Astrocyte (in vitro differentiated cells and primary cell): ENCODE measurements around the gene IQGAP2. TPM values are rescaled to one million over a fixed set of nuclear protein-coding genes. Genes with fewer than 3 reads are reported as not detected.
A peak's percentile ranks its signal among the peaks of the same experiment; 100 is the strongest.

Source experiments
- DNase-seq: peaks from one replicate; pipeline ENCODE4 v3.0.0-alpha.2; 2010; ENCODE audit warnings: low read depth
- FAIRE-seq: peaks from 2 replicates; lab custom pipeline; 2011; peaks lifted over from hg19 to GRCh38; lab: Jason Lieb, UNC
- H2AFZ ChIP-seq: 2 replicates; pipeline ENCODE4 v1.6.0; 2012; ENCODE audit warnings: low read depth, low read length, inconsistent platforms
- H3K27ac ChIP-seq: 2 replicates; pipeline ENCODE4 v1.5.1; 2011; ENCODE audit warnings: low read depth, low read length, inconsistent platforms
- H3K27me3 ChIP-seq: 2 replicates; pipeline ENCODE4 v1.6.0; 2011; ENCODE audit warnings: low read length, inconsistent platforms; ENCODE audit not compliant: insufficient read depth
- H3K36me3 ChIP-seq: 2 replicates; pipeline ENCODE4 v1.5.1; 2011; ENCODE audit warnings: low read length, inconsistent platforms; ENCODE audit not compliant: insufficient read depth
- H3K4me1 ChIP-seq: 2 replicates; pipeline ENCODE4 v1.5.1; 2011; ENCODE audit warnings: low read length, inconsistent platforms; ENCODE audit not compliant: insufficient read depth
- H3K4me2 ChIP-seq: 2 replicates; pipeline ENCODE4 v1.6.0; 2012; ENCODE audit warnings: low read length, inconsistent platforms
- H3K4me3 ChIP-seq: 2 replicates; pipeline ENCODE4 v1.5.1; 2011; ENCODE audit warnings: low read depth, mild to moderate bottlenecking, low read length, inconsistent platforms; ENCODE audit not compliant: insufficient read depth
- H3K79me2 ChIP-seq: 2 replicates; pipeline ENCODE4 v1.6.0; 2012; ENCODE audit warnings: mild to moderate bottlenecking, low read length, inconsistent platforms; ENCODE audit not compliant: insufficient read depth
- H3K9ac ChIP-seq: 2 replicates; pipeline ENCODE4 v1.6.0; 2012; ENCODE audit warnings: mild to moderate bottlenecking, low read length, inconsistent platforms
- H3K9me3 ChIP-seq: 2 replicates; pipeline ENCODE4 v1.5.1; 2012; ENCODE audit warnings: low read depth, mild to moderate bottlenecking, low read length, inconsistent platforms; ENCODE audit not compliant: insufficient read depth
- H4K20me1 ChIP-seq: 2 replicates; pipeline ENCODE4 v1.6.0; 2012; ENCODE audit warnings: low read length, inconsistent platforms; ENCODE audit not compliant: insufficient read depth
- H3K27ac Mint-ChIP-seq: one replicate; pipeline ENCODE4 v1.8.0; 2021; ENCODE audit warnings: mild to moderate bottlenecking, mixed read lengths; ENCODE audit not compliant: unreplicated experiment
- H3K27me3 Mint-ChIP-seq: one replicate; pipeline ENCODE4 v1.8.0; 2021; ENCODE audit warnings: low read depth, mixed read lengths; ENCODE audit not compliant: unreplicated experiment
- H3K36me3 Mint-ChIP-seq: one replicate; pipeline ENCODE4 v1.8.0; 2021; ENCODE audit warnings: low read depth, mixed read lengths; ENCODE audit not compliant: unreplicated experiment
- H3K4me1 Mint-ChIP-seq: one replicate; pipeline ENCODE4 v1.8.0; 2021; ENCODE audit warnings: low read depth, mixed read lengths; ENCODE audit not compliant: unreplicated experiment
- H3K4me3 Mint-ChIP-seq: one replicate; pipeline ENCODE4 v1.8.0; 2021; ENCODE audit warnings: mild to moderate bottlenecking, moderate library complexity, mixed read lengths; ENCODE audit not compliant: unreplicated experiment
- H3K9me3 Mint-ChIP-seq: one replicate; pipeline ENCODE4 v1.8.0; 2021; ENCODE audit warnings: mild to moderate bottlenecking, mixed read lengths; ENCODE audit not compliant: unreplicated experiment
- EZH2 ChIP-seq: IDR thresholded peaks from 2 replicates; pipeline ENCODE4 v1.6.1; 2012; ENCODE audit warnings: mild to moderate bottlenecking, low read length, inconsistent platforms; ENCODE audit not compliant: insufficient read depth
- total RNA-seq: library from RNA; stranded (reverse); gene quantifications from 2 replicates; pipeline ENCODE4 v1.2.1, GENCODE V29; 2021
- TF ChIP-seq, protein P1 (sequence below): IDR thresholded peaks from 2 replicates; pipeline ENCODE4 v1.5.1; 2011; ENCODE audit warnings: low read depth, mild to moderate bottlenecking, inconsistent platforms, low read length, moderate library complexity; ENCODE audit not compliant: insufficient read depth

IQGAP2 gene
- total RNA-seq, 1 donor from 2014 or later: 2.9 TPM

DNA sequence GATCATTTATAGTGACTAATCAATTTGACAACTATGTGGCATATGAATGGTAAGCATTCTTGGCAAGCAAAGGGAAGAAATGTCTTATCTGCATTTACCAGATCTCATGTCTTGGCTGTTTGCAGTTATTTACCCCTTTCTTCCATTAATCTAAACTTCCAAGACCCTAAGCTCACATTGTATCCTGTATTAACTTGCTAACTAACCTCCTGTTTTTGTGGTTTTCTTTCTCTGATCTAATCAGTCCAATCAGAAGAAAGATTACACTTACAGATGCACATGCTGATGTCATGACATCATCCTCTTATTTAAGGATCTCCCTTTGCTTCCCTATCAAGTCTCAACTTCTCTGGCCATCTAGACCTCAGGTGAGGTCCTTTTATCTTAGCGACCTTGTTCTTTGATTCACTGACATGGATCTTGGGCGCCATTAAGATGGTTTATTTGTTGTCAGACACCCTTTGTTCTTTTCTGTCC is 124.6 kb downstream of the IQGAP2 start:
- H3K36me3 Mint-ChIP-seq: no peaks in the 10 kb centered on the region
- H3K27ac Mint-ChIP-seq: peak overlapping the region; percentile 16
- Histone ChIP-seq H3K79me2 (no peaks in the 10 kb centered on the region), H2AFZ (no peak overlapping the region), H3K27me3 (no peaks in the 10 kb centered on the region), H3K4me2 (peak overlapping the region; percentile 5), H3K9ac (no peak overlapping the region), H3K4me3 (no peak overlapping the region), H3K36me3 (no peaks in the 10 kb centered on the region), H3K4me1 (peaks cover 11% of the 10 kb centered on the region), H3K9me3 (no peaks in the 10 kb centered on the region), H3K27ac (no peak overlapping the region), H4K20me1 (no peaks in the 10 kb centered on the region)
- no peaks in the 10 kb centered on the region for H3K27me3 Mint-ChIP-seq
- FAIRE-seq (no peak), DNase-seq (peak; percentile 89)
- no peak overlapping the region for H3K4me3 Mint-ChIP-seq
- no peaks in the 10 kb centered on the region for H3K9me3 Mint-ChIP-seq
- TF ChIP-seq, protein P1, sequence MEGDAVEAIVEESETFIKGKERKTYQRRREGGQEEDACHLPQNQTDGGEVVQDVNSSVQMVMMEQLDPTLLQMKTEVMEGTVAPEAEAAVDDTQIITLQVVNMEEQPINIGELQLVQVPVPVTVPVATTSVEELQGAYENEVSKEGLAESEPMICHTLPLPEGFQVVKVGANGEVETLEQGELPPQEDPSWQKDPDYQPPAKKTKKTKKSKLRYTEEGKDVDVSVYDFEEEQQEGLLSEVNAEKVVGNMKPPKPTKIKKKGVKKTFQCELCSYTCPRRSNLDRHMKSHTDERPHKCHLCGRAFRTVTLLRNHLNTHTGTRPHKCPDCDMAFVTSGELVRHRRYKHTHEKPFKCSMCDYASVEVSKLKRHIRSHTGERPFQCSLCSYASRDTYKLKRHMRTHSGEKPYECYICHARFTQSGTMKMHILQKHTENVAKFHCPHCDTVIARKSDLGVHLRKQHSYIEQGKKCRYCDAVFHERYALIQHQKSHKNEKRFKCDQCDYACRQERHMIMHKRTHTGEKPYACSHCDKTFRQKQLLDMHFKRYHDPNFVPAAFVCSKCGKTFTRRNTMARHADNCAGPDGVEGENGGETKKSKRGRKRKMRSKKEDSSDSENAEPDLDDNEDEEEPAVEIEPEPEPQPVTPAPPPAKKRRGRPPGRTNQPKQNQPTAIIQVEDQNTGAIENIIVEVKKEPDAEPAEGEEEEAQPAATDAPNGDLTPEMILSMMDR: no peak
- no peak for TF ChIP-seq EZH2
- H3K4me1 Mint-ChIP-seq: peaks cover 27% of the 10 kb centered on the region

DNA sequence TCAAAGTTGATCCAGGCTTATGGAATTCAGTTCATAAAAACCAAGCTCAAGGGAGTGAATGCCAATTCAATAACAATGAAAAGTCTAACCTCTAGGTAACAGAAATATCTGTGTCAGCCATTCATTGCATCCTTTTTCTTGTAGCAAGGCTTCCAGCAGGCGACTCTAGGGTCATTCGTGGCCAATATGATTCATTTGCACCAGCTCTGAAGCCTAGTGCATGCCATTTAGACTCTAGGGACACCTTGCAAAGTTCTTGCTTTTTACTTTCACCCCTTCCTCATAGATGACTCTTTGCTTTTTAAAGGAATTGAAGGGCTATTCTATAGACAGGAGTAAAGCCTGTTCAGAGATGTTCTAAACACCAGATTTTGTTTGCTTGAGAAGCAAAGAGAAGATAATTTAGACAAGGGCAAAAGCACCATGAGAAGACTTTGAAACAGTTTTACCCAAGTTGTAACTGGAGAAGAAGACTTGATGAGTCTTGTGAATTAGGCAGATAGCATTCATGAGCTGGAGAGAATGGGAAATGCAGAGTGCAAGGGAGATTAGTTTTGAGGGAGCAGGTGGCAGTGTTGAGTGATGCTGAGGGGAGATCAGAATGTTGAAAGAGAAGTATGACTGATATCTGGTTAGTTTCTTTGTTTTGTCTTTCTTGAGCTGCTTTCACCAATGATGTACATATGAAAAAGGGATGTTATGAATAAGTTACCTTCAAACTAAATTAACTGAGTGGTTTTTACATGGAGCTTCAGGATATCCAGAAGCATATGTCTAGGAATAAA is 125.7 kb downstream of the IQGAP2 start:
- H3K27me3 ChIP-seq: no peaks in the 10 kb centered on the region
- no peak overlapping the region for H3K4me3 Mint-ChIP-seq
- H2AFZ ChIP-seq: no peak overlapping the region
- no peak overlapping the region for H3K27ac ChIP-seq
- H3K4me1 Mint-ChIP-seq: peaks cover 25% of the 10 kb centered on the region
- H3K36me3 Mint-ChIP-seq: no peaks in the 10 kb centered on the region
- no peak for DNase-seq
- H3K9ac ChIP-seq: no peak overlapping the region
- no peaks in the 10 kb centered on the region for H3K36me3 ChIP-seq
- no peaks in the 10 kb centered on the region for H3K27me3 Mint-ChIP-seq
- FAIRE-seq: peak; percentile 47
- no peaks in the 10 kb centered on the region for H3K79me2 ChIP-seq
- peak overlapping the region; percentile 16 for H3K27ac Mint-ChIP-seq
- H3K4me1 ChIP-seq: peaks cover 11% of the 10 kb centered on the region
- H3K9me3 Mint-ChIP-seq: no peaks in the 10 kb centered on the region
- no peak overlapping the region for H3K4me2 ChIP-seq
- no peak for TF ChIP-seq EZH2
- TF ChIP-seq, protein P1: no peak
- H4K20me1 ChIP-seq: no peaks in the 10 kb centered on the region
- H3K4me3 ChIP-seq: no peak overlapping the region
- H3K9me3 ChIP-seq: no peaks in the 10 kb centered on the region
